Activated CD8-positive, alpha-beta T cell treated with anti-CD3 and anti-CD28 coated beads for 36 hours (primary cell): ENCODE results near the gene PGGHG. TPM values are rescaled to one million over a fixed set of nuclear protein-coding genes. Genes with fewer than 3 reads are reported as not detected.

Source experiments
- ATAC-seq: fragments of 200-7000 bp; cut with Tn5 transposase; one replicate; pipeline ENCODE4 v1.10.0; 2021; ENCODE audit warnings: mild to moderate bottlenecking, moderate library complexity
- CTCF ChIA-PET: fragments of 350-600 bp; sonication (Branson Sonifier 250); formaldehyde crosslinking; loops from one replicate; lab custom pipeline; 2021; ENCODE audit warnings: antibody characterized with exemption; lab: Charles Lee
- POLR2A ChIA-PET: fragments of 350-600 bp; sonication (Branson Sonifier 250); formaldehyde crosslinking; loops from one replicate; lab custom pipeline; 2021; ENCODE audit warnings: antibody characterized with exemption; lab: Charles Lee
- DNase-seq: peaks from one replicate; pipeline ENCODE4 v3.0.0-alpha.2; 2020
- H3K27ac Mint-ChIP-seq: one replicate; pipeline ENCODE4 v1.8.0; 2021; ENCODE audit warnings: mild to moderate bottlenecking, mixed read lengths
- H3K27me3 Mint-ChIP-seq: one replicate; pipeline ENCODE4 v1.8.0; 2021; ENCODE audit warnings: mixed read lengths
- H3K36me3 Mint-ChIP-seq: one replicate; pipeline ENCODE4 v1.8.0; 2021; ENCODE audit warnings: low read depth, mixed read lengths
- H3K4me1 Mint-ChIP-seq: one replicate; pipeline ENCODE4 v1.8.0; 2021; ENCODE audit warnings: low read depth, mixed read lengths
- H3K4me3 Mint-ChIP-seq: one replicate; pipeline ENCODE4 v1.8.0; 2021; ENCODE audit warnings: mild to moderate bottlenecking, moderate library complexity, mixed read lengths
- H3K9me3 Mint-ChIP-seq: one replicate; pipeline ENCODE4 v1.8.0; 2021; ENCODE audit warnings: mixed read lengths
- CTCF ChIP-seq: fragments of 200-600 bp; IDR thresholded peaks from one replicate; pipeline ENCODE4 v1.8.0; 2022; ENCODE audit warnings: antibody characterized with exemption, mild to moderate bottlenecking
- intact Hi-C: fragments of 100-400 bp; cut with micrococcal nuclease; formaldehyde crosslinking; loops from one replicate; pipeline ENCODE4 v1.10.0; 2022
- total RNA-seq, 2 experiments: library from RNA; stranded (reverse); gene quantifications; one replicate each; pipeline ENCODE4 v1.2.3, GENCODE V29; 2021

Gene PGGHG
- total RNA-seq, 2 experiments from 2014 or later: 298 to 308 TPM

GRCh38 chr11:252666-253065 lies 36.3 kb upstream of the PGGHG start:
- Mint-ChIP-seq H3K4me3 (no peak overlapping the region), H3K4me1 (peaks cover 18% of the 10 kb centered on the region), H3K9me3 (no peaks in the 10 kb centered on the region), H3K27me3 (no peaks in the 10 kb centered on the region), H3K36me3 (peaks cover 40% of the 10 kb centered on the region), H3K27ac (no peak overlapping the region)
- intact Hi-C loops: no loop called here
- CTCF ChIA-PET: interaction anchor here (0.8 to 5.1 kb wide), 8 partner anchors 8 to 112 kb away, joined by 3 to 71 read pairs (median 40); partner anchors contain the start of genes IFITM2, NLRP6, PSMD13 and SIRT3
- POLR2A ChIA-PET: interaction anchor here (1.0 kb wide), 1 partner anchor 15 kb away, joined by 6 read pairs; no protein-coding TSS in a partner anchor
- ATAC-seq (no peak), DNase-seq (no peak)
- no peak for TF ChIP-seq CTCF

GRCh38 chr11:253160-253885 lies 35.6 kb upstream of the PGGHG start:
- ChIA-PET POLR2A (no interaction called here), CTCF (interaction anchor here (1.2 to 3.9 kb wide), 4 partner anchors 7 to 27 kb away, joined by 5 to 71 read pairs (median 42); partner anchors contain the start of gene NLRP6)
- no peak overlapping the region for H3K27ac Mint-ChIP-seq
- intact Hi-C loops: no loop called here
- no peak for DNase-seq
- no peak for TF ChIP-seq CTCF
- H3K4me3 Mint-ChIP-seq: no peak overlapping the region
- no peak for ATAC-seq
- H3K4me1 Mint-ChIP-seq: peaks cover 18% of the 10 kb centered on the region
- H3K9me3 Mint-ChIP-seq: no peaks in the 10 kb centered on the region
- H3K36me3 Mint-ChIP-seq: peaks cover 33% of the 10 kb centered on the region
- H3K27me3 Mint-ChIP-seq: no peaks in the 10 kb centered on the region

DNA sequence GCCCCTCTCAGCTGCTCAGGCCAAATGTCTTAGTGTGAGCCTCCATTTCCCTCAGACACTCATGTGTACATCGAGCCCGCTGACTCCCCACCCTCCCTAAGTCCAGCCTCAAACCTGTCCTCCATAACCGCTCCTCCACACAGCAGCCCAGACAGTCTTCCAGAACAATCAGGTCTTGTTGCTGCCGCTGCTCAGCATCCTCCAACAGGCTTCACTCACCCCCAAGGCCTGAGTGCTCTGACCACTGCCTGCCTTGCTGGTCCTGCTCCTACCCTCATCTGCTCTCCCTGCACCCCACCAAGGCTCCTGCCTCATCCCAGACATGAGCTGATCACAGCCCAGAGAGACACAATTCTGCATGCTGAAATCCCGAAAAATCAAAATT lies 35.0 kb upstream of the PGGHG start:
- Mint-ChIP-seq H3K27ac (no peak overlapping the region), H3K9me3 (no peaks in the 10 kb centered on the region), H3K27me3 (no peaks in the 10 kb centered on the region), H3K4me3 (no peak overlapping the region), H3K36me3 (peaks cover 29% of the 10 kb centered on the region), H3K4me1 (peaks cover 14% of the 10 kb centered on the region)
- CTCF ChIA-PET: interaction anchor here (1.2 kb wide), 1 partner anchor 10 kb away, joined by 5 read pairs; no protein-coding TSS in a partner anchor
- intact Hi-C loops: no loop called here
- POLR2A ChIA-PET: no interaction called here
- no peak for ATAC-seq
- no peak for TF ChIP-seq CTCF
- DNase-seq: no peak

- POLR2A ChIA-PET: no interaction called here
- no peak overlapping the region for H3K27ac Mint-ChIP-seq
- no peak overlapping the region for H3K4me3 Mint-ChIP-seq
- no peaks in the 10 kb centered on the region for H3K27me3 Mint-ChIP-seq
- TF ChIP-seq CTCF: no peak
- DNase-seq: no peak
- H3K36me3 Mint-ChIP-seq: peaks cover 24% of the 10 kb centered on the region
- CTCF ChIA-PET: no interaction called here
- ATAC-seq: no peak
- intact Hi-C loops: no loop called here
- H3K9me3 Mint-ChIP-seq: no peaks in the 10 kb centered on the region
- peaks cover 10% of the 10 kb centered on the region for H3K4me1 Mint-ChIP-seq
Measured at GRCh38 chr11:255176-255575, 33.8 kb upstream of the PGGHG start.

- peaks cover 5% of the 10 kb centered on the region for H3K4me1 Mint-ChIP-seq
- H3K9me3 Mint-ChIP-seq: no peaks in the 10 kb centered on the region
- ChIA-PET POLR2A (interaction anchor here (0.6 kb wide), 1 partner anchor 585 kb away, joined by 3 read pairs; no protein-coding TSS in a partner anchor), CTCF (interaction anchor here (0.6 kb wide), 1 partner anchor 85 kb away, joined by 3 read pairs; no protein-coding TSS in a partner anchor)
- peaks cover 18% of the 10 kb centered on the region for H3K36me3 Mint-ChIP-seq
- no peak for TF ChIP-seq CTCF
- ATAC-seq: no peak
- intact Hi-C loops: no loop called here
- H3K27ac Mint-ChIP-seq: no peak overlapping the region
- DNase-seq: no peak
- no peak overlapping the region for H3K4me3 Mint-ChIP-seq
- no peaks in the 10 kb centered on the region for H3K27me3 Mint-ChIP-seq
Measured at GRCh38 chr11:255816-256215, 33.1 kb upstream of the PGGHG start.
